ENCODE results near the gene NMNAT2.

The NMNAT2 gene

GRCh38 chr1:183349201-183349711 is 68.9 kb downstream of the NMNAT2 start:
- TF ChIP-seq CTCF (IDR thresholded peaks at IDR 0.05; ENCODE audit: low read depth, low read length), result no peak
- Histone ChIP-seq H3K4me1 (peaks cover 3% of the 10 kb centered on the region; the same call in 1 of the 2 replicates), H3K4me3 (ENCODE audit: low read depth, low read length) (no peak overlapping the region), H3K27me3 (no peaks in the 10 kb centered on the region), H3K36me3 (no peaks in the 10 kb centered on the region), H3K9me3 (no peaks in the 10 kb centered on the region)
- no peak for DNase-seq

- TF ChIP-seq CTCF (IDR thresholded peaks at IDR 0.05; ENCODE audit: low read depth, low read length), result no peak
- Histone ChIP-seq H3K36me3 (no peaks in the 10 kb centered on the region), H3K9me3 (no peaks in the 10 kb centered on the region), H3K27me3 (no peaks in the 10 kb centered on the region), H3K4me1 (peaks cover 3% of the 10 kb centered on the region; the same call in 1 of the 2 replicates), H3K4me3 (ENCODE audit: low read depth, low read length) (no peak overlapping the region)
- no peak for DNase-seq
Measured at GRCh38 chr1:183346276-183346732, 71.9 kb downstream of the NMNAT2 start.

- H3K36me3 ChIP-seq, result no peaks in the 10 kb centered on the region
- no peaks in the 10 kb centered on the region; the same call in 1 of the 2 replicates for H3K4me1 ChIP-seq
- DNase-seq, result no peak
- no peak overlapping the region for H3K4me3 ChIP-seq (ENCODE audit: low read depth, low read length)
- H3K27me3 ChIP-seq, result no peaks in the 10 kb centered on the region
- H3K9me3 ChIP-seq, result no peaks in the 10 kb centered on the region
- no peak for TF ChIP-seq CTCF (IDR thresholded peaks at IDR 0.05; ENCODE audit: low read depth, low read length)
Measured at GRCh38 chr1:183339556-183340167, 78.5 kb downstream of the NMNAT2 start.

- H3K4me1 ChIP-seq, result peaks cover 56% of the 10 kb centered on the region
- no peaks in the 10 kb centered on the region; the same call in none of the 2 replicates for H3K36me3 ChIP-seq
- peak; percentile 24 for TF ChIP-seq CTCF (IDR thresholded peaks at IDR 0.05; ENCODE audit: low read depth, low read length)
- H3K27me3 ChIP-seq, result no peaks in the 10 kb centered on the region
- H3K4me3 ChIP-seq (ENCODE audit: low read depth, low read length), result peak overlapping the region; percentile 40
- H3K9me3 ChIP-seq, result no peaks in the 10 kb centered on the region
- DNase-seq, result peak; percentile 91
Measured at GRCh38 chr1:183331091-183331742, 87.0 kb downstream of the NMNAT2 start.

GRCh38 chr1:183330335-183330734 is 87.8 kb downstream of the NMNAT2 start:
- DNase-seq, result peak; percentile 24
- no peaks in the 10 kb centered on the region for H3K9me3 ChIP-seq
- no peak overlapping the region for H3K4me3 ChIP-seq (ENCODE audit: low read depth, low read length)
- H3K4me1 ChIP-seq, result peaks cover 56% of the 10 kb centered on the region
- no peaks in the 10 kb centered on the region; the same call in none of the 2 replicates for H3K36me3 ChIP-seq
- H3K27me3 ChIP-seq, result no peaks in the 10 kb centered on the region
- no peak for TF ChIP-seq CTCF (IDR thresholded peaks at IDR 0.05; ENCODE audit: low read depth, low read length)

GRCh38 chr1:183328371-183328770 is 89.8 kb downstream of the NMNAT2 start:
- H3K4me1 ChIP-seq, result peaks cover 58% of the 10 kb centered on the region
- no peaks in the 10 kb centered on the region; the same call in none of the 2 replicates for H3K36me3 ChIP-seq
- H3K9me3 ChIP-seq, result no peaks in the 10 kb centered on the region
- no peaks in the 10 kb centered on the region for H3K27me3 ChIP-seq
- H3K4me3 ChIP-seq (ENCODE audit: low read depth, low read length), result no peak overlapping the region
- no peak for DNase-seq
- TF ChIP-seq CTCF (IDR thresholded peaks at IDR 0.05; ENCODE audit: low read depth, low read length), result no peak
